Omental fat pad (tissue), 4 donors: ENCODE measurements around the gene ABCC1. TPM values are rescaled to one million over a fixed set of nuclear protein-coding genes. Genes with fewer than 3 reads are reported as not detected.

Experiments used
- ATAC-seq: fragments of 150-250 bp; one replicate; pipeline ENCODE4 v1.9.1; 2016; ENCODE audit warnings: mild to moderate bottlenecking, moderate library complexity; ENCODE audit not compliant: low FRiP score
- DNase-seq: peaks from one replicate; pipeline ENCODE4 v3.0.0-alpha.2; 2019; ENCODE audit warnings: low spot score
- total RNA-seq, 4 donors: library from RNA; depleted of rRNA; stranded (reverse); fragments of >200 nt; gene quantifications; one replicate each; pipeline ENCODE4 v1.1.0, GENCODE V29; 2016
- TF ChIP-seq, protein P1 (sequence below), 3 donors: fragments of 450-650 bp; IDR thresholded peaks; one replicate each; pipeline ENCODE4 v1.5.1; 2016 to 2017; ENCODE audit warnings: antibody characterized with exemption in 3 of 3, mild to moderate bottlenecking in 3 of 3, moderate library complexity in 2 of 3

The ABCC1 gene
- total RNA-seq, 4 donors from 2014 or later, result 21.8 to 53.2 (median 36.3) TPM

DNA sequence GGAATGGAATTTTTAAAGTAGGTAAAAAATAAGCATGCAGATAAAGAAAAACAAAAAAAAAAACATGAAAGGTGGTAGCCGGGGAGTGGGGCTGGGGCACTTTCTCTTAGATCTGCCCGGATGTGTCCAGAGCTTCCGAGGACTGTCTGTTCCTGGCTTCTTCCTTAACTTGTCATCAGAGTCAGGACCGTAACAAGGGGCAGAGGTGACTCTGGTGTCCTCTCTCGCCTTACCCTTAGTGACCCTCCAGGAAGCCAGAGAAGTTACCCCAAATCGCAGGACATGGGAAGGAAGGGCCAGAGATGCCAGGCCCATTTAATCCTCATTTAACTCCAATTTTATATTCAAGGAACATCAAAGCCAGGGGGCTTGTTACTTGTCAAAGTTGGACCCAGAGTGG, 158.4 kb downstream of the ABCC1 start:
- TF ChIP-seq, protein P1, sequence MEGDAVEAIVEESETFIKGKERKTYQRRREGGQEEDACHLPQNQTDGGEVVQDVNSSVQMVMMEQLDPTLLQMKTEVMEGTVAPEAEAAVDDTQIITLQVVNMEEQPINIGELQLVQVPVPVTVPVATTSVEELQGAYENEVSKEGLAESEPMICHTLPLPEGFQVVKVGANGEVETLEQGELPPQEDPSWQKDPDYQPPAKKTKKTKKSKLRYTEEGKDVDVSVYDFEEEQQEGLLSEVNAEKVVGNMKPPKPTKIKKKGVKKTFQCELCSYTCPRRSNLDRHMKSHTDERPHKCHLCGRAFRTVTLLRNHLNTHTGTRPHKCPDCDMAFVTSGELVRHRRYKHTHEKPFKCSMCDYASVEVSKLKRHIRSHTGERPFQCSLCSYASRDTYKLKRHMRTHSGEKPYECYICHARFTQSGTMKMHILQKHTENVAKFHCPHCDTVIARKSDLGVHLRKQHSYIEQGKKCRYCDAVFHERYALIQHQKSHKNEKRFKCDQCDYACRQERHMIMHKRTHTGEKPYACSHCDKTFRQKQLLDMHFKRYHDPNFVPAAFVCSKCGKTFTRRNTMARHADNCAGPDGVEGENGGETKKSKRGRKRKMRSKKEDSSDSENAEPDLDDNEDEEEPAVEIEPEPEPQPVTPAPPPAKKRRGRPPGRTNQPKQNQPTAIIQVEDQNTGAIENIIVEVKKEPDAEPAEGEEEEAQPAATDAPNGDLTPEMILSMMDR (IDR thresholded peaks at IDR 0.05), result no peak
- no peak for DNase-seq
- no peak for ATAC-seq

DNA sequence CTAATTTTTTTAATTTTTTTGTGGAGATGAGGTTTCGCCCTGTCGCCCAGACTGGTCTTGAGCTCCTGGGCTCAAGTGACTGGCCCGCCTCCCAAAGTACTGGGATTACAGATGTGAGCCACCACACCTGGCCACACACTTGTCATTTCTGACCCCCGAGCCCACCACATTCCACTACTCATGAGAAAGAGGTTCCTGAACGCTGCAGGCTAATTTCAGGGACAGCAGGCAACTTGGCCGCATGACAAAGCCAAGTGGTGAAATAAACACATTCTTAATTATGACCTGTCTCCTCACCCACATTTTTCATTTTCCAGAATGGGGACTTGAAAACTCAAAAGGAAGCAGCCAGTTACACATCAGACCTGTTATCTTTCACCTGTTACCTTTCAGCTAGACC, 159.3 kb downstream of the ABCC1 start:
- ATAC-seq, result no peak
- DNase-seq, result no peak
- TF ChIP-seq, protein P1 (IDR thresholded peaks at IDR 0.05), result no peak

DNA sequence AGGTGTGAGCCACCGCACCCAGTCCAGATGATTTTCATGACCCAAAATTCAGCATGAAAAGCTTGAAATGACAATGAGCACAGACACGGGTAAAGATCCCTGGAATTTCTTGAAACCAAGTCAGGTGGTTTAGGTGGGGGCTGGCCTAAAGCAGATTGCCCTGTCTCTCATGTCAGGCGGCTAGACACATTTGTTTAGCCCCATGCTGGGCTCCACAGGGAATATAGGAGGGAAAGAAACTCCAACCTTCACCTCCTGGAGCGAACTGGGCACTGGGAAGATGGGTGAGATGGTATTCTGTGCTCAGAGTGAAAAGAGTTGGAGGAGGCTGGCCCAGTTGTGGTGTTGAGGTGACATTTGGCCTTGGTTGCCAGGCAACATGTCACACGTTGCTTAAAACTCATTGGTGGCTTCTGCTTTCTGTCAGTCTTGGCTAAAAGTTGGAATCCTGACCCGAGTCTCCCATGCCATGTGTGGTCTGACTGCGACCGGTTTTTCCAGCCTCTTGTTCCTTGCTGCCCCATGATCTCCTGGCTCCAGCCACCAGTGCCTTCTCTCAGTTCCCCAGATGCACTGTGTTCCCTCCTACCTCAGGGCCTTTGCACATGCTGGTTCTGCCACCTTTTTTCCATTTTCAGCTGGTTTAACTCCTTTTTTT, 160.2 kb downstream of the ABCC1 start:
- TF ChIP-seq, protein P1 (IDR thresholded peaks at IDR 0.05), result no peak
- no peak for DNase-seq
- ATAC-seq, result no peak

DNA sequence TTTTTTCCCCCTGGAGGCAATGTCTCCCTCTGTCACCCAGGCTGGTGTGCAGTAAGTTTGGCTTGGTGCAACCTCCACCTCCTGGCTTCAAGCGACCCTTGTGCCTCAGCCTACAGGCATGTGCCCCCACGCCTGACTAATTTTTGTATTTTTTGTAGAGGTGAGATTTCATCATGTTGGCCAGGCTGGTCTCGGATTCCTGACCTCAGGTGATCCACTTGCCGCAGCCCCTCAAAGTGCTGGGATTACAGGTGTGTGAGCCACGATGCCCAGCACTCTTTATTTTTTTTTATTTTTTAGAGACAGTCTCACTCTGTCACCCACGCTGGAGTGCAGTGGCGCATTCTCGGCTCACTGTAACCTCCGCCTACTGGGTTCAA, 160.7 kb downstream of the ABCC1 start:
- TF ChIP-seq, protein P1 (IDR thresholded peaks at IDR 0.05), result no peak
- no peak for ATAC-seq
- DNase-seq, result no peak

DNA sequence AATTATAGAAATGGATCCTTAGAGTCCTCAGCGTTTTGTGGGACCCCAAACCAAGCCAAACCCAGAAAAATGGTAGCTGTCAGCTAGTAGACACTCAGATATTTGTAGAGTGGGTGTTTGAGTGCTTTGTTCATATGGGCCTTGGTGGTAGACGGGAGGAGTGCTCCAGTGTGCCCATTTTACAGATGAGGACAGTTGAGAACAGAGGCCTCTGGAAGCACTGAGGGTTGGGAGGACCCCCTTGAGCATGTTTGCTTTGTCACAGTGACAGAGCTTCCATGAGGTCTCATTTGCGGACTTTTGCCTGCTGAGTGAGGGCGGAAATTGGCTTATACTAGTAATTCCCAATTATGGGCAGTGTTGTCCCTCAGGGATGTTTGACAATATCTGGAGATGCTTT, 162.2 kb downstream of the ABCC1 start:
- TF ChIP-seq, protein P1 (IDR thresholded peaks at IDR 0.05), result no peak
- ATAC-seq (no peak), DNase-seq (no peak)

DNA sequence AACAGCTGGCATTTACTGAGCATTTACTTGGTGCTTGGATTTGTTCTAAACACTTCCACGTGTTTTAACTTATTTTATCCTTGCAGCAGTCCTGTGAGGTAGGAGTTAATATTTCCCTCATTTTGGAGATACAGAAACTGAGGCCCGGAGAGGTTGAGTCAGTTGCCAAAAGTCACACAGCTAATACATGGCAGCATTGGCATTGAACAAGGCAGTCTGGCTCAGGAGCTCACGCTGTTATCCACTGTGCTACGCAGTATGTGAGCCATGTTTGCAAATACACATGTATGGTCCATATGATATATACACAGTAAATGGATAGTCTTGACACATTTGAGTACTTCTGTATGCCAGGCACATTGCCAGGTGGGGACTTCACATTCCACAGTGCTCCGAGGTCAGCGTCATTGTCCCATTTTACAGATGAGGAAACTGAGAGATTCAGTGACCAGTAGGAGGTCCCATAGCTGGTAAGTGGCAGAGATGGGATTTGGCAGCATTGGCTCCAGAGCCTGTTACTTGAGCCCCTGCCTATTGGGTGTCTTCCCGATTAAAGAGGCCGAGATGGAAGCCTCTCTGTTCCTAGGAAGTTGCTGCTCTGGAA, 163.1 kb downstream of the ABCC1 start:
- TF ChIP-seq, protein P1 (IDR thresholded peaks at IDR 0.05), result no peak
- no peak for DNase-seq
- no peak for ATAC-seq

DNA sequence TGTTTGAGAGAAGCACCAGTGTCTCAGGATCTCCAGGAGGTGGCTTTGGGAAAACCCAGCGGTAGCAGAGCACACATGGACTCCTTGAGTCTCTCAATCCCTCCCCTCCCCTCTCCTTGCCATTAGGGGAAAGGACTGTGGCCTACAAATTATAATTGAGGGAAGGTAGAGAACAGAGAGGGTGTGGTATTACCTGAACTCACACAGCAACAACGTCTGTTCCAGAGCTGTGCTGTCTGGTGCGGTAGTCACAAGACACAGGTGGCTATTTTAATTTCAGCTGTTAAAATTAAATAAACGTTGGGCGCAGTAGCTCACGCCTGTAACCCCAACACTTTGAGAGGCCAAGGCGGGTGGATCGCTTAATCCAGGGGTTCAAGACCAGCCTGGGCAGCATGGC, 163.7 kb downstream of the ABCC1 start:
- DNase-seq (no peak), ATAC-seq (no peak)
- TF ChIP-seq, protein P1 (IDR thresholded peaks at IDR 0.05), result no peak
